GM23338 (cell line): Measurements from ENCODE around the gene PTPRF. TPM values are rescaled to one million over a fixed set of nuclear protein-coding genes. Genes with fewer than 3 reads are reported as not detected.

ENCODE experiments used
- ATAC-seq: fragments of 200-7000 bp; cut with Tn5 transposase; 3 replicates; pipeline ENCODE4 v1.9.1; 2020
- DNase-seq: peaks from one replicate; pipeline ENCODE4 v3.0.0-alpha.2; 2015; ENCODE audit warnings: low spot score
- H2AFZ ChIP-seq: fragments of 200-600 bp; sonication (generic); 2 replicates; pipeline ENCODE4 v1.8.0; 2016; ENCODE audit warnings: antibody characterized with exemption, mild to moderate bottlenecking, moderate library complexity
- H3F3A ChIP-seq: fragments of 200-600 bp; sonication (generic); replicated peaks from 2 replicates; pipeline ENCODE4 v1.8.0; 2017; ENCODE audit warnings: antibody characterized with exemption, mixed run types, low read depth
- H3K27ac ChIP-seq: fragments of 200-600 bp; sonication (generic); 2 replicates; pipeline ENCODE4 v1.6.1; 2016; ENCODE audit warnings: low read depth
- H3K27me3 ChIP-seq: fragments of 200-600 bp; sonication (generic); 2 replicates; pipeline ENCODE4 v1.8.0; 2016; ENCODE audit warnings: mild to moderate bottlenecking, mixed run types, moderate library complexity; ENCODE audit not compliant: insufficient read depth
- H3K36me3 ChIP-seq: fragments of 200-600 bp; sonication (generic); 2 replicates; pipeline ENCODE4 v1.8.0; 2016; ENCODE audit warnings: mild to moderate bottlenecking; ENCODE audit not compliant: insufficient read depth
- H3K4me1 ChIP-seq: fragments of 200-600 bp; sonication (generic); 2 replicates; pipeline ENCODE4 v1.8.0; 2016; ENCODE audit warnings: mild to moderate bottlenecking, moderate library complexity; ENCODE audit not compliant: insufficient read depth
- H3K4me2 ChIP-seq: fragments of 200-600 bp; sonication (generic); 2 replicates; pipeline ENCODE4 v1.7.1; 2017; ENCODE audit warnings: mixed run types
- H3K4me3 ChIP-seq: fragments of 200-600 bp; sonication (generic); 2 replicates; pipeline ENCODE4 v1.6.1; 2016; ENCODE audit warnings: mixed run types
- H3K79me2 ChIP-seq: fragments of 200-600 bp; sonication (generic); replicated peaks from 2 replicates; pipeline ENCODE4 v1.8.0; 2017; ENCODE audit warnings: mild to moderate bottlenecking; ENCODE audit not compliant: insufficient read depth
- H3K9me2 ChIP-seq: fragments of 200-600 bp; sonication (generic); 2 replicates; pipeline ENCODE4 v1.8.0; 2017; ENCODE audit not compliant: insufficient read depth
- H4K20me1 ChIP-seq: fragments of 200-600 bp; sonication (generic); replicated peaks from 2 replicates; pipeline ENCODE4 v1.8.0; 2017; ENCODE audit warnings: mild to moderate bottlenecking; ENCODE audit not compliant: insufficient read depth
- H3K27ac Mint-ChIP-seq: 2 replicates; pipeline ENCODE4 v1.8.0; 2020; ENCODE audit warnings: inconsistent platforms, mild to moderate bottlenecking, moderate library complexity, mixed read lengths
- H3K27me3 Mint-ChIP-seq: 3 replicates; pipeline ENCODE4 v1.8.0; 2022; ENCODE audit warnings: low read depth, mild to moderate bottlenecking, moderate library complexity, mixed read lengths, inconsistent platforms; ENCODE audit not compliant: insufficient read depth, poor library complexity
- H3K36me3 Mint-ChIP-seq: 3 replicates; pipeline ENCODE4 v1.8.0; 2021; ENCODE audit warnings: low read depth, mild to moderate bottlenecking, inconsistent platforms, moderate library complexity, mixed read lengths
- H3K4me1 Mint-ChIP-seq: 3 replicates; pipeline ENCODE4 v1.8.0; 2020; ENCODE audit warnings: mild to moderate bottlenecking, inconsistent platforms, mixed read lengths
- H3K4me3 Mint-ChIP-seq: 3 replicates; pipeline ENCODE4 v1.8.0; 2021; ENCODE audit warnings: moderate library complexity, mild to moderate bottlenecking, inconsistent platforms, mixed read lengths
- H3K9me3 Mint-ChIP-seq: 3 replicates; pipeline ENCODE4 v1.8.0; 2020; ENCODE audit warnings: moderate library complexity, mild to moderate bottlenecking, inconsistent platforms, mixed read lengths
- CREB1 ChIP-seq: fragments of 250-450 bp; sonication (Bioruptor Pico); IDR thresholded peaks from 2 replicates; pipeline ENCODE4 v1.5.0; 2020; ENCODE audit warnings: low read depth, mild to moderate bottlenecking, moderate library complexity
- CTCF ChIP-seq, 2 experiments: fragments of 200-600 bp in 1 of 2; sonication (generic) in 1 of 2; conservative IDR thresholded peaks; 2 replicates each; pipeline versions ENCODE4 v1.5.1 to v1.6.1; 2016 to 2017; ENCODE audit warnings: antibody characterized with exemption in 2 of 2, low read depth in 2 of 2, mild to moderate bottlenecking in 2 of 2, moderate library complexity in 1 of 2
- ETS1 ChIP-seq: IDR thresholded peaks from 2 replicates; pipeline ENCODE4 v1.6.1; 2016; ENCODE audit warnings: antibody characterized with exemption
- EZH2 ChIP-seq: fragments of 200-600 bp; sonication (generic); IDR thresholded peaks from one replicate; pipeline ENCODE4 v1.8.0; 2017; ENCODE audit warnings: antibody characterized with exemption, mild to moderate bottlenecking, low read depth; ENCODE audit not compliant: unreplicated experiment
- EZH2phosphoT487 ChIP-seq: fragments of 200-600 bp; sonication (generic); IDR thresholded peaks from one replicate; pipeline ENCODE4 v1.8.1; 2018; ENCODE audit warnings: antibody characterized with exemption; ENCODE audit not compliant: unreplicated experiment
- JUNB ChIP-seq: IDR thresholded peaks from one replicate; pipeline ENCODE4 v1.6.1; 2016; ENCODE audit warnings: antibody characterized with exemption; ENCODE audit not compliant: unreplicated experiment
- NANOG ChIP-seq: IDR thresholded peaks from 2 replicates; pipeline ENCODE4 v1.6.1; 2016; ENCODE audit warnings: antibody characterized with exemption, borderline replicate concordance
- POLR2AphosphoS5 ChIP-seq: IDR thresholded peaks from 2 replicates; pipeline ENCODE4 v1.6.1; 2016; ENCODE audit warnings: antibody characterized with exemption, low read depth
- REST ChIP-seq: IDR thresholded peaks from one replicate; pipeline ENCODE4 v1.6.1; 2018; ENCODE audit warnings: antibody characterized with exemption; ENCODE audit not compliant: unreplicated experiment
- STAT1 ChIP-seq: IDR thresholded peaks from one replicate; pipeline ENCODE4 v1.6.1; 2016; ENCODE audit warnings: antibody characterized with exemption; ENCODE audit not compliant: unreplicated experiment
- ZNF114 ChIP-seq: fragments of 250-450 bp; sonication (Bioruptor Pico); IDR thresholded peaks from 2 replicates; pipeline ENCODE4 v1.5.0; 2020; ENCODE audit warnings: mild to moderate bottlenecking, moderate library complexity
- ZNF331 ChIP-seq: fragments of 250-450 bp; sonication (Bioruptor Pico); IDR thresholded peaks from 2 replicates; pipeline ENCODE4 v1.5.0; 2020; ENCODE audit warnings: low read depth, mild to moderate bottlenecking, moderate library complexity
- ZNF462 ChIP-seq: fragments of 250-450 bp; sonication (Bioruptor Pico); IDR thresholded peaks from 2 replicates; pipeline ENCODE4 v1.5.0; 2020; ENCODE audit warnings: mild to moderate bottlenecking, moderate library complexity
- polyA plus RNA-seq: library from polyadenylated mRNA; unstranded; fragments of >200 nt; fragmentation: Nextera tagmentation; extraction: Ambion mirVana; gene quantifications from 2 replicates; pipeline ENCODE4 v1.2.1, GENCODE V29; 2016
- total RNA-seq: library from RNA; depleted of rRNA; stranded (reverse); fragments of >200 nt; shearing (Covaris generic); gene quantifications from 2 replicates; pipeline ENCODE4 v1.2.3, GENCODE V29; 2014

Gene PTPRF
- total and polyA plus RNA-seq, 2 experiments from 2014 or later, result 52.4 to 173 TPM

- no peak overlapping the region for H3K27ac Mint-ChIP-seq
- TF ChIP-seq ZNF331, result no peak
- TF ChIP-seq EZH2, result no peak
- no peak for TF ChIP-seq POLR2AphosphoS5
- no peak for TF ChIP-seq CREB1
- no peak for TF ChIP-seq STAT1
- TF ChIP-seq REST, result no peak
- TF ChIP-seq EZH2phosphoT487, result no peak
- TF ChIP-seq ZNF462 (CRISPR knock-in tag), result no peak
- TF ChIP-seq NANOG, result no peak
- no peak for TF ChIP-seq JUNB
- TF ChIP-seq CTCF (conservative IDR thresholded peaks at IDR 0.05; ENCODE audit: low read depth in 2 of 2), result no peak
- TF ChIP-seq ETS1, result no peak
- no peak for TF ChIP-seq ZNF114 (CRISPR knock-in tag)
- no peaks in the 10 kb centered on the region for H3F3A ChIP-seq
- peaks cover 4% of the 10 kb centered on the region; the same call in 1 of the 2 replicates for H4K20me1 ChIP-seq
- H3K9me2 ChIP-seq, result no peaks in the 10 kb centered on the region
- H3K4me1 ChIP-seq, result no peaks in the 10 kb centered on the region
- DNase-seq (no peak), ATAC-seq (no peak)
- H3K4me3 ChIP-seq, result no peak overlapping the region
- H3K9me3 Mint-ChIP-seq, result no peaks in the 10 kb centered on the region; the same call in 2 of the 3 replicates
- H3K27me3 ChIP-seq, result no peaks in the 10 kb centered on the region
- no peaks in the 10 kb centered on the region for H3K4me1 Mint-ChIP-seq
- peaks cover 3% of the 10 kb centered on the region for H3K27me3 Mint-ChIP-seq
- peaks cover 74% of the 10 kb centered on the region for H3K36me3 Mint-ChIP-seq
- no peaks in the 10 kb centered on the region for H3K79me2 ChIP-seq
- H2AFZ ChIP-seq, result no peak overlapping the region
- H3K36me3 ChIP-seq, result peaks cover 7% of the 10 kb centered on the region; the same call in 1 of the 2 replicates
- H3K4me2 ChIP-seq, result no peak overlapping the region
- H3K4me3 Mint-ChIP-seq, result no peak overlapping the region
- no peak overlapping the region for H3K27ac ChIP-seq
Measured at GRCh38 chr1:43617668-43618067, 87.0 kb downstream of the PTPRF start.
